Measurements from ENCODE around the gene POLD1. TPM values are rescaled to one million over a fixed set of nuclear protein-coding genes. Genes with fewer than 3 reads are reported as not detected.

Gene POLD1
- total and polyA plus RNA-seq, 2 of the 13 experiments (the other 11 are each of a cell fraction or from before 2014, with no cell fraction given), result 17.4 to 54.0 TPM

GRCh38 chr19:50357178-50358100 is 26.7 kb upstream of the POLD1 start (continued):
- TF ChIP-seq REPIN1 (CRISPR knock-in tag; IDR thresholded peaks at IDR 0.05; ENCODE audit: borderline replicate concordance, low read depth) (0 out of 2 replicates have a peak, but pooled peaks have one; percentile 55), ZNF605 (CRISPR knock-in tag; IDR thresholded peaks at IDR 0.05) (peak; percentile 29; the same call in 1 of the 2 replicates), ZMAT5 (CRISPR knock-in tag; IDR thresholded peaks at IDR 0.05; ENCODE audit: borderline replicate concordance, low read depth) (no peak), KDM5B (CRISPR knock-in tag; IDR thresholded peaks at IDR 0.05; ENCODE audit: borderline replicate concordance) (no peak), CBFB (CRISPR knock-in tag; IDR thresholded peaks at IDR 0.05) (no peak), ZBTB33 (CRISPR knock-in tag; IDR thresholded peaks at IDR 0.05) (peak; percentile 10; the same call in 1 of the 2 replicates), ZEB1 (IDR thresholded peaks at IDR 0.05; ENCODE audit: insufficient replicate concordance, low read depth) (no peak), ARNT2 (CRISPR knock-in tag; IDR thresholded peaks at IDR 0.05; ENCODE audit: low read depth) (peak; percentile 47; the same call in 1 of the 2 replicates), SPEN (CRISPR knock-in tag; IDR thresholded peaks at IDR 0.05; ENCODE audit: low read depth) (0 out of 2 replicates have a peak, but pooled peaks have one; percentile 27), ZFP36 (IDR thresholded peaks at IDR 0.05; ENCODE audit: borderline replicate concordance, low read depth, low read length, partially characterized antibody) (peak; percentile 36), PLRG1 (conservative IDR thresholded peaks at IDR 0.05) (no peak), RBM39 (IDR thresholded peaks at IDR 0.05; ENCODE audit: low read depth, low read length, poor library complexity, severe bottlenecking) (no peak), HCFC1 (IDR thresholded peaks at IDR 0.05; ENCODE audit: low read depth, low read length) (no peak), UBTF (CRISPR knock-in tag; IDR thresholded peaks at IDR 0.05) (peak; percentile 29; the same call in 1 of the 2 replicates), CREM (IDR thresholded peaks at IDR 0.05) (peak; percentile 57; the same call in 1 of the 2 replicates), CREM (CRISPR knock-in tag; IDR thresholded peaks at IDR 0.05) (no peak), NRL (CRISPR knock-in tag; IDR thresholded peaks at IDR 0.05; ENCODE audit: borderline replicate concordance) (no peak; the same call in 1 of the 2 replicates), KDM2A (CRISPR knock-in tag; IDR thresholded peaks at IDR 0.05; ENCODE audit: borderline replicate concordance, low read depth) (peak; percentile 39; the same call in 1 of the 2 replicates), SALL1 (CRISPR knock-in tag; IDR thresholded peaks at IDR 0.05) (peak; percentile 36; the same call in 1 of the 2 replicates), ISX (CRISPR knock-in tag; conservative IDR thresholded peaks at IDR 0.05) (no peak), NR2F6 (IDR thresholded peaks at IDR 0.05) (no peak), NR2F6 (CRISPR knock-in tag; IDR thresholded peaks at IDR 0.05) (0 out of 2 replicates have a peak, but pooled peaks have one; percentile 14), SOX6 (IDR thresholded peaks at IDR 0.05) (no peak), SOX6 (CRISPR knock-in tag; IDR thresholded peaks at IDR 0.05) (0 out of 2 replicates have a peak, but pooled peaks have one; percentile 13)

Data from HepG2 (cell line).